Keratinocyte (primary cell): ENCODE measurements around the gene MYLK3. TPM values are rescaled to one million over a fixed set of nuclear protein-coding genes. Genes with fewer than 3 reads are reported as not detected.

Source experiments
- DNase-seq: peaks from one replicate; pipeline ENCODE4 v3.0.0-alpha.2; 2011; ENCODE audit warnings: low read depth, missing footprints, low spot score
- FAIRE-seq: peaks from 2 replicates; lab custom pipeline; 2011; peaks lifted over from hg19 to GRCh38; lab: Jason Lieb, UNC
- H2AFZ ChIP-seq: 2 replicates; pipeline ENCODE4 v1.6.0; 2012; ENCODE audit warnings: low read length, control low read depth, inconsistent platforms; ENCODE audit not compliant: control insufficient read depth
- H3K27ac ChIP-seq: 2 replicates; pipeline ENCODE4 v1.5.1; 2011; ENCODE audit warnings: low read length; ENCODE audit not compliant: control insufficient read depth, insufficient read depth
- H3K27me3 ChIP-seq: 3 replicates; pipeline ENCODE4 v1.6.0; 2011; ENCODE audit warnings: low read length; ENCODE audit not compliant: control insufficient read depth, insufficient read depth; ENCODE audit errors: extremely low read depth
- H3K36me3 ChIP-seq, 2 experiments: 2 replicates in 1 of 2; 3 replicates in 1 of 2; pipeline ENCODE4 v1.5.1; 2011; ENCODE audit warnings: low read length in 2 of 2, mild to moderate bottlenecking in 1 of 2; ENCODE audit not compliant: control insufficient read depth in 2 of 2, insufficient read depth in 2 of 2; ENCODE audit errors: extremely low read depth in 1 of 2
- H3K4me1 ChIP-seq: 3 replicates; pipeline ENCODE4 v1.5.1; 2011; ENCODE audit warnings: low read length; ENCODE audit not compliant: control insufficient read depth, insufficient read depth; ENCODE audit errors: extremely low read depth
- H3K4me2 ChIP-seq: 3 replicates; pipeline ENCODE4 v1.6.0; 2011; ENCODE audit warnings: low read depth, low read length; ENCODE audit not compliant: control insufficient read depth, insufficient read depth; ENCODE audit errors: extremely low read depth
- H3K4me3 ChIP-seq, 3 experiments: fragments of 200-600 bp in 1 of 3; sonication (generic) in 1 of 3; 2 replicates in 2 of 3; 3 replicates in 1 of 3; pipeline ENCODE4 v1.5.1; 2011 to 2016; ENCODE audit warnings: low read length in 3 of 3, mild to moderate bottlenecking in 3 of 3, control low read depth in 2 of 3, inconsistent platforms in 1 of 3, low read depth in 1 of 3, mixed read lengths in 1 of 3, mixed run types in 1 of 3, moderate library complexity in 1 of 3; ENCODE audit not compliant: control insufficient read depth in 2 of 3, insufficient read depth in 2 of 3; ENCODE audit errors: extremely low read depth in 1 of 3
- H3K79me2 ChIP-seq: 2 replicates; pipeline ENCODE4 v1.6.0; 2012; ENCODE audit warnings: low read length; ENCODE audit not compliant: control insufficient read depth, insufficient read depth
- H3K9ac ChIP-seq: 3 replicates; pipeline ENCODE4 v1.6.0; 2011; ENCODE audit warnings: low read length; ENCODE audit not compliant: control insufficient read depth, insufficient read depth; ENCODE audit errors: extremely low read depth
- H3K9me1 ChIP-seq: 3 replicates; pipeline ENCODE4 v1.6.0; 2011; ENCODE audit warnings: low read length; ENCODE audit not compliant: control insufficient read depth, insufficient read depth; ENCODE audit errors: extremely low read depth
- H3K9me3 ChIP-seq: 2 replicates; pipeline ENCODE4 v1.5.1; 2012; ENCODE audit warnings: low read depth, low read length; ENCODE audit not compliant: control insufficient read depth
- H4K20me1 ChIP-seq: 3 replicates; pipeline ENCODE4 v1.6.0; 2011; ENCODE audit warnings: low read length; ENCODE audit not compliant: control insufficient read depth, insufficient read depth; ENCODE audit errors: extremely low read depth
- CTCF ChIP-seq, 3 experiments: IDR thresholded peaks in 1 of 3; conservative IDR thresholded peaks in 1 of 3; optimal IDR thresholded peaks in 1 of 3; 2 replicates in 2 of 3; 3 replicates in 1 of 3; pipeline versions ENCODE3 to v1.5.1; 2011; ENCODE audit warnings: low read length in 3 of 3, mild to moderate bottlenecking in 3 of 3, moderate library complexity in 2 of 3, control low read depth in 1 of 3, inconsistent platforms in 1 of 3; ENCODE audit not compliant: insufficient read depth in 2 of 3; ENCODE audit errors: extremely low read depth in 1 of 3
- EZH2 ChIP-seq: IDR thresholded peaks from one replicate; pipeline ENCODE4 v1.6.1; 2012; ENCODE audit warnings: inconsistent platforms, mild to moderate bottlenecking, low read length, moderate library complexity
- dilution Hi-C: fragments of 300-500 bp; cut with MboI; formaldehyde crosslinking; loops from one replicate; pipeline ENCODE4 v1.7.0; 2020; ENCODE audit warnings: low sequenced_read_pairs; ENCODE audit not compliant: extremely low pct_ligation_motif_present
- polyA plus RNA-seq, 5 experiments: library from polyadenylated mRNA; depleted of rRNA in 3 of 5; stranded (reverse) in 3 of 5; stranded (forward) in 1 of 5; unstranded in 1 of 5; fragments of >200 nt; gene quantifications; 1 replicate in 1 of 5; 2 replicates in 3 of 5; 3 replicates in 1 of 5; pipeline versions ENCODE4 v1.2.1 to v1.2.3, GENCODE V29; 2011 to 2012; ENCODE audit warnings: missing spikeins in 2 of 5, low read depth in 1 of 5, low replicate concordance in 1 of 5

The MYLK3 gene
- polyA plus RNA-seq, 1 donor (not counting 4 experiments of a cell fraction or from before 2014, with no cell fraction given), result 0.03 TPM

- no peaks in the 10 kb centered on the region for H3K9me1 ChIP-seq
- H2AFZ ChIP-seq, result no peak overlapping the region
- H3K4me2 ChIP-seq, result no peak overlapping the region
- dilution Hi-C loops, result no loop called here
- no peak overlapping the region for H3K27ac ChIP-seq
- peaks cover 2 to 9% of the 10 kb centered on the region in 2 experiments for H3K36me3 ChIP-seq
- no peaks in the 10 kb centered on the region for H4K20me1 ChIP-seq
- no peaks in the 10 kb centered on the region for H3K4me1 ChIP-seq
- H3K27me3 ChIP-seq, result no peaks in the 10 kb centered on the region
- TF ChIP-seq EZH2 (no peak), CTCF (optimal IDR thresholded peaks at IDR 0.05 in 1 of 3, IDR thresholded peaks at IDR 0.05 in 1 of 3, conservative IDR thresholded peaks at IDR 0.05 in 1 of 3; ENCODE audit: extremely low read depth in 1 of 3, insufficient read depth in 2 of 3, low read length in 3 of 3) (no peak)
- no peak overlapping the region for H3K9ac ChIP-seq
- DNase-seq (no peak), FAIRE-seq (no peak)
- no peak overlapping the region for H3K4me3 ChIP-seq
- H3K9me3 ChIP-seq, result no peaks in the 10 kb centered on the region
- H3K79me2 ChIP-seq, result peaks cover 4% of the 10 kb centered on the region
Observed at GRCh38 chr16:46696957-46697356, 51.2 kb downstream of the MYLK3 start.

GRCh38 chr16:46695937-46696336 is 52.2 kb downstream of the MYLK3 start:
- dilution Hi-C loops, result no loop called here
- no peak overlapping the region for H3K27ac ChIP-seq
- H4K20me1 ChIP-seq, result no peaks in the 10 kb centered on the region
- peaks cover 8% of the 10 kb centered on the region for H3K4me1 ChIP-seq
- DNase-seq (no peak), FAIRE-seq (no peak)
- no peaks in the 10 kb centered on the region for H3K27me3 ChIP-seq
- H3K9me1 ChIP-seq, result no peaks in the 10 kb centered on the region
- TF ChIP-seq EZH2 (no peak), CTCF (optimal IDR thresholded peaks at IDR 0.05 in 1 of 3, IDR thresholded peaks at IDR 0.05 in 1 of 3, conservative IDR thresholded peaks at IDR 0.05 in 1 of 3; ENCODE audit: extremely low read depth in 1 of 3, insufficient read depth in 2 of 3, low read length in 3 of 3) (no peak)
- H3K36me3 ChIP-seq, result peaks cover 2 to 9% of the 10 kb centered on the region in 2 experiments
- no peak overlapping the region for H3K4me3 ChIP-seq
- peaks cover 14% of the 10 kb centered on the region for H3K79me2 ChIP-seq
- no peaks in the 10 kb centered on the region for H3K9me3 ChIP-seq
- no peak overlapping the region for H3K9ac ChIP-seq
- H3K4me2 ChIP-seq, result no peak overlapping the region
- H2AFZ ChIP-seq, result no peak overlapping the region
